OCI-LY3 (cell line): ENCODE results near the gene EIF6.

Source experiments
- H2AFZ ChIP-seq: fragments of 200-600, 300-600 bp; shearing (Covaris generic); 2 replicates; pipeline ENCODE4 v1.6.0; 2014; ENCODE audit warnings: antibody characterized with exemption, low read depth, low read length
- H3K27ac ChIP-seq: fragments of 200-600, 300-600 bp; sonication (generic); 2 replicates; pipeline ENCODE4 v1.5.1; 2014; ENCODE audit warnings: mild to moderate bottlenecking, low read length, moderate library complexity, mixed read lengths
- H3K27me3 ChIP-seq: fragments of 200-600, 300-600 bp; sonication (generic); 2 replicates; pipeline ENCODE4 v1.6.1; 2014; ENCODE audit warnings: low read depth, low read length, mixed read lengths
- H3K36me3 ChIP-seq: fragments of 200-600, 300-600 bp; sonication (generic); replicated peaks from 2 replicates; pipeline ENCODE3; 2014; ENCODE audit warnings: low read depth, low read length, mixed read lengths
- H3K4me1 ChIP-seq: fragments of 300-600, 200-600 bp; sonication (generic); 2 replicates; pipeline ENCODE4 v1.6.1; 2014; ENCODE audit warnings: low read length, mixed read lengths
- H3K4me2 ChIP-seq: fragments of 200-600, 300-600 bp; sonication (generic); 2 replicates; pipeline ENCODE4 v1.6.1; 2014; ENCODE audit warnings: low read length, mixed read lengths
- H3K4me3 ChIP-seq: fragments of 300-600, 200-600 bp; sonication (generic); 2 replicates; pipeline ENCODE4 v1.5.1; 2014; ENCODE audit warnings: antibody characterized with exemption, mild to moderate bottlenecking, low read length, moderate library complexity
- H3K79me2 ChIP-seq: fragments of 300-600, 200-600 bp; shearing (Covaris generic); 2 replicates; pipeline ENCODE4 v1.6.1; 2014; ENCODE audit warnings: mild to moderate bottlenecking, low read length, mixed read lengths
- H3K9ac ChIP-seq: fragments of 300-600, 200-600 bp; shearing (Covaris generic); 2 replicates; pipeline ENCODE4 v1.6.0; 2014; ENCODE audit warnings: mild to moderate bottlenecking, low read length, moderate library complexity
- H3K9me3 ChIP-seq: fragments of 200-600, 300-600 bp; shearing (Covaris generic); 2 replicates; pipeline ENCODE4 v1.6.1; 2014; ENCODE audit warnings: low read length, mixed read lengths; ENCODE audit not compliant: insufficient read depth
- H4K20me1 ChIP-seq: fragments of 200-600, 300-600 bp; sonication (generic); 2 replicates; pipeline ENCODE4 v1.6.1; 2016; ENCODE audit warnings: low read length, mixed read lengths; ENCODE audit not compliant: insufficient read depth
- EZH2phosphoT487 ChIP-seq: fragments of 200-600 bp; shearing (Covaris generic); IDR thresholded peaks from 2 replicates; pipeline ENCODE4 v1.6.1; 2018; ENCODE audit warnings: antibody characterized with exemption, mixed run types, low read depth
- TF ChIP-seq, protein P1 (sequence below): fragments of 200-600, 300-600 bp; sonication (generic); IDR thresholded peaks from 2 replicates; pipeline ENCODE4 v1.5.1; 2014; ENCODE audit warnings: antibody characterized with exemption, low read length, low read depth

Gene EIF6

DNA sequence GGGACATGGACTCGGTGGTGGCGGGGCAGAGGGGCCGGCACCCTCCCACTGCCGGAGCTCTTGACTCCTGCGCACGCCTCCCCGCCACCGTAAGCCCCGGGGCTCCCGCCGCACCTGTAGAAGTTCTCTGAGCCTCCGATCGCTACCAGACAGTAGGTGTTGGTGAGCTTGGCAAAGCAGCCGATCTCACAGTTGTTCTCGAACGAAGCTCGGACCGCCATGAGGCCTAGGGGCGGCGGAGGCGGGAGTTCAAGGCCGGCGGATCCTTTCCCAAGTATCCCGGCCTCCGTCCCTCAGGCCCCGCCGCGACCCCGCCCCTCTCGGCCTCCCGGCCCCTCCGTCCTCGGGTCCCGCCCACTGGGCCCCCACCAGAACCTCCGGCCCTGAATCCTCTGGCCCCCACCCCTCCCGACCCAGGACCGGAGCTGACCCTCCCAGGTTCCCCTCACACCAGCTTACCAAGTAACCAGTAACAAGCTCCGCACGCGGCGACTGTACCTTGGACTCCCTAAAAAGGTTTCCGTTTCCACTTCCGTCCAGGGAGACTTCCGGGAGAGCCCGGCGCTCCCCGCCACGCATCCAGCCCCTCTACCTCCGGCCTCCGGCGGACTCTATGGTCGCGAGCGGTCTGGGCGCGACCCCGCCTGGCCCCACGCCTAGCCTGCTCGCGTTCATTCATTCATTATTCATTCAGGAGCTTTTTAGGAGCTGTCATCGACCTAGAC, at the start of gene EIF6:
Gene EIF6, minus strand, starts transcription at position 506 of the 725 bp plus-strand sequence. Its CDS starts 285 bp downstream, at position 221.
- Histone ChIP-seq H4K20me1 (peaks cover 6% of the 10 kb centered on the region; the same call in 1 of the 2 replicates), H3K4me2 (peak within 1 kb of the TSS; percentile 72), H2AFZ (peak within 1 kb of the TSS; percentile 71), H3K4me1 (peaks cover 24% of the 10 kb centered on the region), H3K79me2 (peaks cover 39% of the 10 kb centered on the region), H3K9me3 (no peaks in the 10 kb centered on the region), H3K27me3 (no peaks in the 10 kb centered on the region), H3K4me3 (peak within 1 kb of the TSS; percentile 79), H3K27ac (peak within 1 kb of the TSS; percentile 53), H3K36me3 (peaks cover 23% of the 10 kb centered on the region), H3K9ac (peak within 1 kb of the TSS; percentile 78)
- TF ChIP-seq EZH2phosphoT487, result no peak
- TF ChIP-seq, protein P1, sequence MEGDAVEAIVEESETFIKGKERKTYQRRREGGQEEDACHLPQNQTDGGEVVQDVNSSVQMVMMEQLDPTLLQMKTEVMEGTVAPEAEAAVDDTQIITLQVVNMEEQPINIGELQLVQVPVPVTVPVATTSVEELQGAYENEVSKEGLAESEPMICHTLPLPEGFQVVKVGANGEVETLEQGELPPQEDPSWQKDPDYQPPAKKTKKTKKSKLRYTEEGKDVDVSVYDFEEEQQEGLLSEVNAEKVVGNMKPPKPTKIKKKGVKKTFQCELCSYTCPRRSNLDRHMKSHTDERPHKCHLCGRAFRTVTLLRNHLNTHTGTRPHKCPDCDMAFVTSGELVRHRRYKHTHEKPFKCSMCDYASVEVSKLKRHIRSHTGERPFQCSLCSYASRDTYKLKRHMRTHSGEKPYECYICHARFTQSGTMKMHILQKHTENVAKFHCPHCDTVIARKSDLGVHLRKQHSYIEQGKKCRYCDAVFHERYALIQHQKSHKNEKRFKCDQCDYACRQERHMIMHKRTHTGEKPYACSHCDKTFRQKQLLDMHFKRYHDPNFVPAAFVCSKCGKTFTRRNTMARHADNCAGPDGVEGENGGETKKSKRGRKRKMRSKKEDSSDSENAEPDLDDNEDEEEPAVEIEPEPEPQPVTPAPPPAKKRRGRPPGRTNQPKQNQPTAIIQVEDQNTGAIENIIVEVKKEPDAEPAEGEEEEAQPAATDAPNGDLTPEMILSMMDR, result no peak

DNA sequence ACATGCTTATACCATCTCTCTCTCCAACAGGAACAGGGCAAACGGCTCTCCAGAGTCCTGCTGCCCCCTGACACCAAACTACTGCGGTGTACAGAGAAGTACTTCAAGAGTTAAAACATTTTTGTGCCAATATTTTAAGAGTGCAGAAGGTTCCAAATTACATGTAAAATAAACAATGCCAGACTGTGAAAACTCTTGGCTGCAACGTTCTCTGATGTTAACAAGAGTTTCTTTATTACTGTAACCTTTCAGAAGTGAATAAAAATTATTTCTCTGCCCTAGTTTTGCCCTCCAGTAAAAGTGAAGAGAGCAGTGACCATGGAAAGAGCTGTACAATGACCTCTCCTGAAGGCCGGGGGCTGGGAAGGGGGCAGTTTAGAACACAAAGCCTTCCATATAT, 49.0 kb upstream of the EIF6 start:
- Histone ChIP-seq H3K27me3 (no peaks in the 10 kb centered on the region), H3K9me3 (no peaks in the 10 kb centered on the region), H3K79me2 (no peaks in the 10 kb centered on the region), H3K36me3 (no peaks in the 10 kb centered on the region), H2AFZ (no peak overlapping the region), H3K9ac (no peak overlapping the region), H3K27ac (no peak overlapping the region), H3K4me3 (no peak overlapping the region), H4K20me1 (no peaks in the 10 kb centered on the region), H3K4me1 (peaks cover 4% of the 10 kb centered on the region; the same call in 1 of the 2 replicates), H3K4me2 (no peak overlapping the region)
- TF ChIP-seq EZH2phosphoT487, result no peak
- TF ChIP-seq, protein P1, result no peak

DNA sequence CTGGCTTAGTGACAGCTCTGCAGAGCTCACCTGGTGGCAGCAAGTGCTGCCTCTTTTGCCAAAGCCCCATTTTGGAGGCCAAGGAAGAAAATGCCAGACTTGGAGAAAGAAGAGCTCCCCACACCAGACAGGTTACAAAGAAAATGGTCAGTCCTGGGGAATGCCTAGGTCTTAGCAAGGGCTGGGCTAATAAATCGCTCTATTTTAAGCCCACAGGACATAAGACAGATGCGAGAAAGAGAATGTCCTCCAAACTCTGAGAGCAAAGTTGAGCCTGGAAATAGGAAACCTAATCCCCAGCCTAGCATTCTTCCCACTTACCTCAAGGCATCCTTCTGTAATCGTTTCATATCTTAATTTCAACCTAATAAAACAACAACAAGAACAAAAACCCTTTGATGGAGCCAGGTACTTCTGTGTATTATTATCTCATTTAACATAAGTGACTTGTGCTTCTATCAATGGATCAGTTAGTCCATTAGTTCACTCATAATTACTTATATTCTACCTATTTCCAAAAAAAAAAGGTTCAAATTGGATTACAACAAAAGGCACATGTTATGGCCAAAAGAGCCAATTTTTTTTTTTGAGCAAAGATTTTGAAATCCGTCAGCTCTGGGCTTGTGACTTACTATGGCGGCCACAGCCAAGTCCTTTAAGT, 48.1 kb upstream of the EIF6 start:
- Histone ChIP-seq H3K79me2 (no peaks in the 10 kb centered on the region), H3K4me2 (no peak overlapping the region), H4K20me1 (no peaks in the 10 kb centered on the region), H3K4me3 (no peak overlapping the region), H3K36me3 (no peaks in the 10 kb centered on the region), H2AFZ (no peak overlapping the region), H3K27me3 (no peaks in the 10 kb centered on the region), H3K4me1 (peaks cover 4% of the 10 kb centered on the region; the same call in 1 of the 2 replicates), H3K9me3 (no peaks in the 10 kb centered on the region), H3K27ac (no peak overlapping the region), H3K9ac (no peak overlapping the region)
- TF ChIP-seq, protein P1, result no peak
- TF ChIP-seq EZH2phosphoT487, result no peak

DNA sequence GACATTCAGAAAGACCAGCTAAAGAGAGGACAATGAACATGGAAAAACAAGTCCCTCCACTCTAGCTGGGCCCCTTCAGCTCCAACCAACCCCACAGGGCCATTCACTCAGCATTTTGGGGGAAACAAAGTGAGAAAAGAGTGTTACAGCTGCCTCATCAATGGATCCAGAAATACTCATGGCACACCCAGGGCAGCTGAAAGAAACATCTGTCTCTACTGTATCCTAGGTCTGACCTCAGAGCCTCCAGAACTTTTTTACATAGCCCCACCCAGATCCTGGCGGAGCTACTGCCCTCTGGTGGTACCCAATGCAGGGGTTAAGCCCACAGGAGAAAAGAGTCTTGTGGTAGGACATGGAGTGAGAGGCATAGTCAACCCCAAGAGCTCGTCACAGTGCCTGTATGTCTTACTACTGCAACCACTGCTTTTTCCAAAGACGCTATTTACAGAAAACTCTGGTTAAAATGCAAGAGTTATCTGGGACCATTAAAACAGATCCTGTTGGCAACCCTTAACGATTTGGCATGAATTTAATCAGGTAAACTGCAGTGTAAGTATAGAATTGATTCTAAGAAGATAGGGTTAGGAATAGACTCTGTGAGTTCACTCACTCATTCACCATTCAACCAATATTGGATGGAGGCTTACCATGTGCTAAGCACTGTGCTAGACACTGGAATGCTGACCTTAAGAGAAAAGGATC, 45.0 kb upstream of the EIF6 start:
- no peaks in the 10 kb centered on the region for H3K36me3 ChIP-seq
- H3K27me3 ChIP-seq, result no peaks in the 10 kb centered on the region
- peaks cover 18% of the 10 kb centered on the region for H3K4me1 ChIP-seq
- no peak overlapping the region for H3K4me3 ChIP-seq
- no peak overlapping the region for H2AFZ ChIP-seq
- no peaks in the 10 kb centered on the region for H4K20me1 ChIP-seq
- no peak overlapping the region for H3K9ac ChIP-seq
- no peaks in the 10 kb centered on the region for H3K79me2 ChIP-seq
- no peak overlapping the region for H3K4me2 ChIP-seq
- H3K27ac ChIP-seq, result no peak overlapping the region
- TF ChIP-seq, protein P1, result peak; percentile 92
- TF ChIP-seq EZH2phosphoT487, result no peak
- no peaks in the 10 kb centered on the region for H3K9me3 ChIP-seq
